ENCODE results near the gene ARMC2. TPM values are rescaled to one million over a fixed set of nuclear protein-coding genes. Genes with fewer than 3 reads are reported as not detected.
"Not testable (repeated sequence)": the region's sequence is repeated elsewhere in the genome, so short reads cannot be mapped to it uniquely, and the experiment has no call there.

Gene ARMC2
- total RNA-seq, 2 donors from 2014 or later = 0.66 to 1.6 TPM

DNA sequence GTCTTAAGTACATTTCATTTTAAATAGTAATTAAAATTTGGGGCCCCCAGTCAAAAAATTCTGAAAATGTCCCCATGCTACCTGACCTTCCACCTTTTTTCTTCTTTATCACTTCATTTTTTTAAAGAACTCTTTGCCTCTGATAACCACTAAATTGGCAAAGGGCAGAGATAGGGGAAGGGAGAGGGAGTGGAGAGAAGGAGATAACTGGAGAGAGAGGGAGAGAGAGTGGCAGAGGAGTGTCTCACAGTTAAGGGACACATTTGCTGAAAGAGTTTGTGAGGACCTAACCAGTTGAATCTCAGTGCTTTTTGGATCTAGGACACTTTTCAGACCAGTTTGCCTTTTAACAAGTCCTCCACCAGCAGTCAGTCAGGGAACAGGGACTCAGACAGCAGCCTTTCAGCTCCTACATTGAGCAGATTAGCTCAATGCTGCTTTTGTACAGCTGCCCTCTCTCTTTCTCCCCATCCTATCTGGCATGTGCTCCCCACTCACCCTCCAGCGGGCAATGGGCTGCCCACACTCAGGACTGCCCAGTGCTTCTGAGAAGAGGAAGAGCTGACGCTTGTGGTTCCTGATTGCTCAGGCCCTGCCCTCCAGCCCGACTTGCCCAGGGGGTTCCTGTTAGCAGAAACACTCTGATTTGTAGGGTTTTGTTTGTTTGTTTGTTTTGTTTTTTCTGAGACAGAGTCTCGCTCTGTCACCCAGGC, 14.4 kb downstream of the ARMC2 start:
- no peak for ATAC-seq
- H3K27me3 ChIP-seq = no peaks in the 10 kb centered on the region
- intact Hi-C loops (cut with DNase I) = no loop called here
- no peak overlapping the region for H3K4me3 ChIP-seq
- TF ChIP-seq POLR2A (IDR thresholded peaks at IDR 0.05) = peak in 1 of 3 donors; percentile 26
- no peak for TF ChIP-seq CTCF (IDR thresholded peaks at IDR 0.05)
- no peaks in the 10 kb centered on the region for H3K36me3 ChIP-seq (replicated peaks in 1 of 2; ENCODE audit: insufficient read depth in 1 of 2, low read depth in 2 of 2)
- DNase-seq = peak in 1 of 4 donors; percentile 51
- 84 to 98% methylated on average over 4 of the region's 4 CpGs for WGBS, 2 donors
- no peaks in the 10 kb centered on the region for H3K9me3 ChIP-seq
- H3K27ac ChIP-seq = no peak overlapping the region
- H3K4me1 ChIP-seq = no peaks in the 10 kb centered on the region

GRCh38 chr6:108865751-108866286, 17.6 kb downstream of the ARMC2 start:
- 67 to 76% methylated on average over 2 of the region's 2 CpGs for WGBS, 2 donors
- H3K27ac ChIP-seq; DNase-seq; H3K4me1 ChIP-seq; H3K27me3 ChIP-seq; ATAC-seq; H3K36me3 ChIP-seq (replicated peaks in 1 of 2; ENCODE audit: insufficient read depth in 1 of 2, low read depth in 2 of 2); intact Hi-C loops (cut with DNase I); H3K9me3 ChIP-seq; H3K4me3 ChIP-seq: not testable (repeated sequence)

GRCh38 chr6:108866798-108867197, 18.6 kb downstream of the ARMC2 start:
- no peak for ATAC-seq
- WGBS, 2 donors = 87 to 89% methylated on average over 3 of the region's 3 CpGs

GRCh38 chr6:108868647-108869046, 20.4 kb downstream of the ARMC2 start:
- no peak for TF ChIP-seq POLR2A (IDR thresholded peaks at IDR 0.05)
- TF ChIP-seq CTCF (IDR thresholded peaks at IDR 0.05) = no peak
- H3K4me1 ChIP-seq = no peaks in the 10 kb centered on the region
- no peaks in the 10 kb centered on the region for H3K36me3 ChIP-seq (replicated peaks in 1 of 2; ENCODE audit: insufficient read depth in 1 of 2, low read depth in 2 of 2)
- H3K9me3 ChIP-seq = no peaks in the 10 kb centered on the region
- 89 to 92% methylated on average over 8 of the region's 8 CpGs for WGBS, 2 donors
- H3K27me3 ChIP-seq = no peaks in the 10 kb centered on the region
- no peak for DNase-seq
- no peak overlapping the region for H3K27ac ChIP-seq
- no peak overlapping the region for H3K4me3 ChIP-seq
- ATAC-seq = no peak
- intact Hi-C loops (cut with DNase I) = no loop called here

More at GRCh38 chr6:108866798-108867197, 18.6 kb downstream of the ARMC2 start:
- H3K36me3 ChIP-seq (replicated peaks in 1 of 2; ENCODE audit: insufficient read depth in 1 of 2, low read depth in 2 of 2) = no peaks in the 10 kb centered on the region
- no peaks in the 10 kb centered on the region for H3K9me3 ChIP-seq
- H3K27me3 ChIP-seq = no peaks in the 10 kb centered on the region
- TF ChIP-seq CTCF (IDR thresholded peaks at IDR 0.05) (no peak), POLR2A (IDR thresholded peaks at IDR 0.05) (no peak)
- H3K27ac ChIP-seq = no peak overlapping the region
- H3K4me1 ChIP-seq = no peaks in the 10 kb centered on the region
- DNase-seq = no peak
- no peak overlapping the region for H3K4me3 ChIP-seq
- intact Hi-C loops (cut with DNase I) = no loop called here

DNA sequence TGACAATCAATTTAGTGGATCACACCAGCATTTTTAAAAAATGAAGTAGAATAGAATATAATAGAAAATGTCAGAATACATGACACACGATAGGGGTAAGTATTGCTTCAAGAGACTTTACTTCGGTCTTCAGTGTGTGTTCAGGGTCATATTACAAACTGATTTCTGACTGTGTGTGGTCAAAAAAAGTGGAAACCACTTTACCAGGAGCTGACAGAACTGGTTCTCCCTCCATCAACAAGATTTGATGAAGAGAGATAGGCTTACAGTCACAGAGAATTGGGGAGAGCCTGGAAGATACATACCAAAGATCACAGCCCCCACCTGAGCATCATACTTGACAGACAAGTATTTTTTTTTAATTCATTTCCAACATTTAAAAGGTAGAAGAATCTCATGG, 21.7 kb downstream of the ARMC2 start:
- ATAC-seq = no peak
- H3K27me3 ChIP-seq = no peaks in the 10 kb centered on the region

More for the DNA sequence above, 21.7 kb downstream of the ARMC2 start:
- Histone ChIP-seq H3K36me3 (replicated peaks in 1 of 2; ENCODE audit: insufficient read depth in 1 of 2, low read depth in 2 of 2) (no peaks in the 10 kb centered on the region), H3K27ac (no peak overlapping the region), H3K9me3 (no peaks in the 10 kb centered on the region), H3K4me3 (no peak overlapping the region), H3K4me1 (no peaks in the 10 kb centered on the region)
- intact Hi-C loops (cut with DNase I) = no loop called here
- TF ChIP-seq CTCF (IDR thresholded peaks at IDR 0.05) (no peak), POLR2A (IDR thresholded peaks at IDR 0.05) (no peak)
- WGBS, 2 donors = 87 to 100% methylated on average over 2 of the region's 2 CpGs
- DNase-seq = no peak
